OCI-LY1 (cell line): ENCODE results near the gene INPP5A.

Experiments
- H2AFZ ChIP-seq: fragments of 200-600 bp; sonication (generic), shearing (Covaris generic); 2 replicates; pipeline ENCODE4 v1.6.0; 2014; ENCODE audit warnings: antibody characterized with exemption, mild to moderate bottlenecking, low read length
- H3F3A ChIP-seq: fragments of 200-600 bp; sonication (generic), shearing (Covaris generic); 2 replicates; pipeline ENCODE4 v1.6.0; 2014; ENCODE audit warnings: mild to moderate bottlenecking, antibody characterized with exemption, low read length, moderate library complexity; ENCODE audit not compliant: insufficient read depth
- H3K27ac ChIP-seq: fragments of 200-600 bp; sonication (generic); 2 replicates; pipeline ENCODE4 v1.5.1; 2014; ENCODE audit warnings: low read length, mixed run types, mild to moderate bottlenecking, low read depth; ENCODE audit not compliant: poor library complexity, severe bottlenecking
- H3K27me3 ChIP-seq: fragments of 200-600 bp; sonication (generic); 2 replicates; pipeline ENCODE4 v1.6.0; 2014; ENCODE audit warnings: antibody characterized with exemption, mild to moderate bottlenecking, low read length, moderate library complexity; ENCODE audit not compliant: insufficient read depth
- H3K36me3 ChIP-seq: fragments of 200-600 bp; sonication (generic); 2 replicates; pipeline ENCODE4 v1.6.1; 2014; ENCODE audit warnings: mild to moderate bottlenecking, antibody characterized with exemption, low read length, moderate library complexity, mixed read lengths; ENCODE audit not compliant: insufficient read depth
- H3K4me1 ChIP-seq: fragments of 200-600 bp; sonication (generic); 2 replicates; pipeline ENCODE4 v1.5.1; 2014; ENCODE audit warnings: mild to moderate bottlenecking, low read length, moderate library complexity; ENCODE audit not compliant: insufficient read depth, severe bottlenecking
- H3K4me2 ChIP-seq: fragments of 200-600 bp; sonication (generic), shearing (Covaris generic); 2 replicates; pipeline ENCODE4 v1.6.1; 2014; ENCODE audit warnings: low read length
- H3K4me3 ChIP-seq: fragments of 200-600 bp; sonication (generic); 2 replicates; pipeline ENCODE4 v1.5.1; 2014; ENCODE audit warnings: low read length, low read depth, mild to moderate bottlenecking, mixed read lengths; ENCODE audit not compliant: poor library complexity, severe bottlenecking
- H3K79me2 ChIP-seq: fragments of 200-600 bp; shearing (Covaris generic); 2 replicates; pipeline ENCODE4 v1.6.1; 2016; ENCODE audit warnings: mixed run types, low read length, mixed read lengths; ENCODE audit not compliant: insufficient read depth
- H3K9ac ChIP-seq: fragments of 200-600 bp; sonication (generic), shearing (Covaris generic); 2 replicates; pipeline ENCODE4 v1.6.1; 2014; ENCODE audit warnings: mild to moderate bottlenecking, low read length, mixed read lengths
- H3K9me2 ChIP-seq: fragments of 200-600 bp; sonication (generic), shearing (Covaris generic); 2 replicates; pipeline ENCODE4 v1.6.1; 2014; ENCODE audit warnings: low read depth, mild to moderate bottlenecking, low read length, mixed read lengths
- H3K9me3 ChIP-seq: fragments of 200-600 bp; shearing (Covaris generic); 2 replicates; pipeline ENCODE4 v1.6.1; 2014; ENCODE audit warnings: low read length, mixed read lengths
- H4K20me1 ChIP-seq: fragments of 200-600 bp; sonication (generic), shearing (Covaris generic); 2 replicates; pipeline ENCODE4 v1.6.0; 2016; ENCODE audit warnings: mild to moderate bottlenecking, low read length; ENCODE audit not compliant: insufficient read depth
- CTCF ChIP-seq: fragments of 200-600 bp; sonication (generic), shearing (Covaris generic); IDR thresholded peaks from 2 replicates; pipeline ENCODE4 v1.5.1; 2017; ENCODE audit warnings: mild to moderate bottlenecking, antibody characterized with exemption, low read length, moderate library complexity, mixed read lengths
- EZH2 ChIP-seq: fragments of 200-600 bp; sonication (generic), shearing (Covaris generic); IDR thresholded peaks from 2 replicates; pipeline ENCODE4 v1.8.0; 2017; ENCODE audit warnings: borderline replicate concordance, mixed run types, mild to moderate bottlenecking, antibody characterized with exemption, low read length, moderate library complexity, mixed read lengths

The INPP5A gene

GRCh38 chr10:132798403-132798802, 260.8 kb downstream of the INPP5A start:
- Histone ChIP-seq H2AFZ (no peak overlapping the region), H3K79me2 (no peaks in the 10 kb centered on the region), H4K20me1 (no peaks in the 10 kb centered on the region), H3K36me3 (no peaks in the 10 kb centered on the region), H3K4me1 (no peaks in the 10 kb centered on the region), H3K9me3 (no peaks in the 10 kb centered on the region), H3K9ac (no peak overlapping the region), H3K4me3 (no peak overlapping the region), H3F3A (no peaks in the 10 kb centered on the region), H3K4me2 (no peak overlapping the region), H3K27me3 (no peaks in the 10 kb centered on the region), H3K27ac (no peak overlapping the region), H3K9me2 (no peaks in the 10 kb centered on the region)
- TF ChIP-seq CTCF (no peak), EZH2 (no peak)

GRCh38 chr10:132798876-132799275, 261.3 kb downstream of the INPP5A start:
- no peak overlapping the region for H3K4me3 ChIP-seq
- H3F3A ChIP-seq: no peaks in the 10 kb centered on the region
- H3K27me3 ChIP-seq: no peaks in the 10 kb centered on the region
- H3K4me2 ChIP-seq: no peak overlapping the region
- no peak overlapping the region for H3K9ac ChIP-seq
- TF ChIP-seq EZH2: no peak
- no peak for TF ChIP-seq CTCF
- no peaks in the 10 kb centered on the region for H3K36me3 ChIP-seq
- no peaks in the 10 kb centered on the region for H3K79me2 ChIP-seq
- H4K20me1 ChIP-seq: no peaks in the 10 kb centered on the region
- H3K27ac ChIP-seq: no peak overlapping the region
- no peaks in the 10 kb centered on the region for H3K9me3 ChIP-seq
- no peaks in the 10 kb centered on the region for H3K9me2 ChIP-seq
- no peak overlapping the region for H2AFZ ChIP-seq
- H3K4me1 ChIP-seq: no peaks in the 10 kb centered on the region

- Histone ChIP-seq H3F3A (no peaks in the 10 kb centered on the region), H3K4me3 (no peak overlapping the region), H3K9ac (no peak overlapping the region), H3K27me3 (no peaks in the 10 kb centered on the region), H3K4me1 (no peaks in the 10 kb centered on the region), H3K79me2 (no peaks in the 10 kb centered on the region), H3K27ac (no peak overlapping the region), H3K36me3 (no peaks in the 10 kb centered on the region), H2AFZ (no peak overlapping the region), H3K4me2 (no peak overlapping the region), H3K9me2 (no peaks in the 10 kb centered on the region), H3K9me3 (no peaks in the 10 kb centered on the region), H4K20me1 (no peaks in the 10 kb centered on the region)
- TF ChIP-seq EZH2 (no peak), CTCF (no peak)
Observed at GRCh38 chr10:132799865-132800264, 262.3 kb downstream of the INPP5A start.
